SU-DHL-6 (cell line): ENCODE measurements around the gene TMEM120B.

ENCODE experiments used
- H2AFZ ChIP-seq: fragments of 200-600 bp; sonication (generic); 2 replicates; pipeline ENCODE4 v1.6.1; 2014; ENCODE audit warnings: low read depth, mild to moderate bottlenecking, moderate library complexity, mixed read lengths, antibody characterized with exemption, low read length; ENCODE audit not compliant: severe bottlenecking
- H3F3A ChIP-seq: fragments of 200-600 bp; shearing (Covaris generic); 2 replicates; pipeline ENCODE4 v1.6.0; 2016; ENCODE audit warnings: antibody characterized with exemption, mild to moderate bottlenecking; ENCODE audit not compliant: insufficient read depth
- H3K27ac ChIP-seq: fragments of 200-600 bp; sonication (generic); 2 replicates; pipeline ENCODE4 v1.5.1; 2016; ENCODE audit warnings: low read depth, mild to moderate bottlenecking, low read length, moderate library complexity, mixed read lengths
- H3K27me3 ChIP-seq: fragments of 200-600 bp; sonication (generic), shearing (Covaris generic); 2 replicates; pipeline ENCODE4 v1.6.0; 2014; ENCODE audit warnings: mild to moderate bottlenecking, low read length
- H3K36me3 ChIP-seq: fragments of 200-600 bp; sonication (generic); 2 replicates; pipeline ENCODE4 v1.6.1; 2014; ENCODE audit warnings: mild to moderate bottlenecking, low read length, mixed read lengths
- H3K4me2 ChIP-seq: fragments of 300-600, 200-600 bp; shearing (Covaris generic), sonication (generic); 2 replicates; pipeline ENCODE4 v1.6.0; 2014; ENCODE audit warnings: low read length, low read depth, mild to moderate bottlenecking; ENCODE audit not compliant: poor library complexity, severe bottlenecking
- H3K4me3 ChIP-seq: fragments of 200-600 bp; sonication (generic); 2 replicates; pipeline ENCODE4 v1.5.1; 2014; ENCODE audit warnings: antibody characterized with exemption, low read length, mild to moderate bottlenecking, mixed read lengths; ENCODE audit not compliant: insufficient read depth, poor library complexity, severe bottlenecking
- H3K79me2 ChIP-seq: fragments of 200-600 bp; sonication (generic); 2 replicates; pipeline ENCODE4 v1.6.1; 2014; ENCODE audit warnings: mild to moderate bottlenecking, low read length, moderate library complexity; ENCODE audit not compliant: insufficient read depth
- H3K9ac ChIP-seq: fragments of 200-600 bp; sonication (generic); 2 replicates; pipeline ENCODE4 v1.7.0; 2014; ENCODE audit warnings: mild to moderate bottlenecking, low read length
- H3K9me2 ChIP-seq: fragments of 200-600 bp; sonication (generic); replicated peaks from 2 replicates; pipeline ENCODE4 v1.6.1; 2014; ENCODE audit warnings: low read length; ENCODE audit not compliant: insufficient read depth
- H3K9me3 ChIP-seq: fragments of 200-600 bp; sonication (generic); 2 replicates; pipeline ENCODE4 v1.6.1; 2014; ENCODE audit warnings: low read length, mixed read lengths; ENCODE audit not compliant: insufficient read depth
- H4K20me1 ChIP-seq: fragments of 200-600 bp; sonication (generic); 2 replicates; pipeline ENCODE4 v1.6.1; 2014; ENCODE audit warnings: low read depth, mild to moderate bottlenecking, antibody characterized with exemption, low read length, moderate library complexity, mixed read lengths
- EZH2phosphoT487 ChIP-seq: fragments of 200-600 bp; sonication (generic), shearing (Covaris generic); conservative IDR thresholded peaks from 2 replicates; pipeline ENCODE4 v1.6.1; 2018; ENCODE audit warnings: mild to moderate bottlenecking, antibody characterized with exemption, low read length, moderate library complexity, mixed read lengths
- TF ChIP-seq, protein P1 (sequence below): fragments of 200-600 bp; sonication (generic); IDR thresholded peaks from one replicate; pipeline ENCODE4 v1.5.1; 2017; ENCODE audit warnings: antibody characterized with exemption, mild to moderate bottlenecking, low read length, moderate library complexity; ENCODE audit not compliant: insufficient read depth, poor library complexity, severe bottlenecking

Gene TMEM120B

GRCh38 chr12:121802485-121802842 lies 89.9 kb downstream of the TMEM120B start:
- Histone ChIP-seq H3K9me3 (no peaks in the 10 kb centered on the region), H4K20me1 (no peaks in the 10 kb centered on the region), H3K4me3 (peak overlapping the region; percentile 63), H3K27ac (peak overlapping the region; percentile 97), H3K4me2 (peak overlapping the region; percentile 97), H2AFZ (no peak overlapping the region), H3F3A (peaks cover 33% of the 10 kb centered on the region), H3K27me3 (no peaks in the 10 kb centered on the region), H3K9me2 (no peaks in the 10 kb centered on the region), H3K79me2 (peaks cover 44% of the 10 kb centered on the region), H3K9ac (peak overlapping the region; percentile 77), H3K36me3 (no peaks in the 10 kb centered on the region)
- TF ChIP-seq EZH2phosphoT487, result no peak
- TF ChIP-seq, protein P1, sequence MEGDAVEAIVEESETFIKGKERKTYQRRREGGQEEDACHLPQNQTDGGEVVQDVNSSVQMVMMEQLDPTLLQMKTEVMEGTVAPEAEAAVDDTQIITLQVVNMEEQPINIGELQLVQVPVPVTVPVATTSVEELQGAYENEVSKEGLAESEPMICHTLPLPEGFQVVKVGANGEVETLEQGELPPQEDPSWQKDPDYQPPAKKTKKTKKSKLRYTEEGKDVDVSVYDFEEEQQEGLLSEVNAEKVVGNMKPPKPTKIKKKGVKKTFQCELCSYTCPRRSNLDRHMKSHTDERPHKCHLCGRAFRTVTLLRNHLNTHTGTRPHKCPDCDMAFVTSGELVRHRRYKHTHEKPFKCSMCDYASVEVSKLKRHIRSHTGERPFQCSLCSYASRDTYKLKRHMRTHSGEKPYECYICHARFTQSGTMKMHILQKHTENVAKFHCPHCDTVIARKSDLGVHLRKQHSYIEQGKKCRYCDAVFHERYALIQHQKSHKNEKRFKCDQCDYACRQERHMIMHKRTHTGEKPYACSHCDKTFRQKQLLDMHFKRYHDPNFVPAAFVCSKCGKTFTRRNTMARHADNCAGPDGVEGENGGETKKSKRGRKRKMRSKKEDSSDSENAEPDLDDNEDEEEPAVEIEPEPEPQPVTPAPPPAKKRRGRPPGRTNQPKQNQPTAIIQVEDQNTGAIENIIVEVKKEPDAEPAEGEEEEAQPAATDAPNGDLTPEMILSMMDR, result no peak

DNA sequence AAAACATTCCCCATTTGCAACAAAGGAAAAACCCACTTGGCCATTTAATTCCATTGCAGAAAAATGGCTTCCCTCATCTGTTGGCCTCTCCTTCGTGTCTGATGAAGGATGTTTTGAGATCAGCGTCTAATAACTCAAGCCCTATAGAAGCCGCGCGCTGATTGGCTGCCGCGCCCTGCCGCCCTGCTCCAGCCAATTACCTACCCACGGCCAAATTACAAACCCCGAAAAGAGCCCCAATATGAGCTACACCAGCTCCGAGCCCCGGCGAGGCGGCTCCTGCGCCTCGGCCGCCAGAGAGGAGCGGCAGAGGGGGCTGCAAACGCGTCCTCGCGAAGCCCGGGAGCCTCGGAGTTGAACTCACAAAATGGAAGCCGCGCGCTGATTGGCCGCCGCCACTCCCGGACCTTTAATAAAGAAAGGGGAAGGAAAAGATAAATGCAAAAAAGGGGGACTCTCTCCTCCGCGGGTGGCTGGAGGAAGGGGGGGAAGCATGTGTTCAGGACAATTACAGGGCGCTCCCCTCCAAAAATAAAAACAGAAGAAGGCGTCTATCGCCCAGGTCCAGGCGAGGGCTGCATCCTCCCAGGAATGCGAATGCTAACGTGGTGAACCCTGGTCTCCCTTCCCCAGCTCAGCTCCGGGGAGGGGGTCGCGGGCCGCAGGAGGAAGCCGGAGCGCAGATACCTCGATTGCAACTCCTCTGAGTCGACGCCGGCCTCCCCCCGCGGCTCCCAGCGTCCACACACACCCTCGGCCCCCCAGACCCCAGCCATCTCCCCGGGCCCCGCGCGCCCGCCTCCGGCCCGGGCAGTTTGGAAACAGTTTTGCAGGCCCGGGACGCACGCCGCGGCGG lies 90.5 kb downstream of the TMEM120B start:
- no peaks in the 10 kb centered on the region for H3K27me3 ChIP-seq
- H3K4me3 ChIP-seq, result peak overlapping the region; percentile 63
- H3K27ac ChIP-seq, result peak overlapping the region; percentile 97
- H3K4me2 ChIP-seq, result peak overlapping the region; percentile 97
- H3F3A ChIP-seq, result peaks cover 34% of the 10 kb centered on the region
- no peaks in the 10 kb centered on the region for H3K9me2 ChIP-seq
- H3K36me3 ChIP-seq, result no peaks in the 10 kb centered on the region
- no peaks in the 10 kb centered on the region for H4K20me1 ChIP-seq
- H2AFZ ChIP-seq, result peak overlapping the region; percentile 58
- H3K79me2 ChIP-seq, result peaks cover 44% of the 10 kb centered on the region
- TF ChIP-seq, protein P1, result no peak
- TF ChIP-seq EZH2phosphoT487, result no peak
- H3K9me3 ChIP-seq, result no peaks in the 10 kb centered on the region
- H3K9ac ChIP-seq, result peak overlapping the region; percentile 77

GRCh38 chr12:121803861-121804416 lies 91.4 kb downstream of the TMEM120B start, which contains the start of gene SETD1B:
Gene SETD1B (plus strand): TSS chr12:121804009. CDS start chr12:121804738, 729 bp downstream.
- Histone ChIP-seq H3K27me3 (no peaks in the 10 kb centered on the region), H3F3A (peaks cover 32% of the 10 kb centered on the region), H3K36me3 (no peaks in the 10 kb centered on the region), H3K9me2 (no peaks in the 10 kb centered on the region), H3K27ac (peak within 1 kb of the TSS; percentile 97), H4K20me1 (no peaks in the 10 kb centered on the region), H3K4me2 (peak within 1 kb of the TSS; percentile 97), H3K9me3 (no peaks in the 10 kb centered on the region), H3K79me2 (peaks cover 42% of the 10 kb centered on the region), H3K4me3 (peak within 1 kb of the TSS; percentile 63), H3K9ac (peak within 1 kb of the TSS; percentile 77), H2AFZ (peak within 1 kb of the TSS; percentile 58)
- no peak for TF ChIP-seq EZH2phosphoT487
- TF ChIP-seq, protein P1, result no peak
